Endothelial cell of umbilical vein (primary cell): ENCODE data around the gene AMD1. TPM values are rescaled to one million over a fixed set of nuclear protein-coding genes. Genes with fewer than 3 reads are reported as not detected.

Experiments
- Bru-seq: library from RNA; stranded (reverse); fragments of 400-500 nt; gene quantifications from one replicate; lab custom pipeline; 2021; lab: Mats Ljungman, UMichigan
- BruChase-seq, 2 experiments: library from RNA; stranded (reverse); fragments of 400-500 nt; gene quantifications; one replicate each; lab custom pipeline; 2021; lab: Mats Ljungman, UMichigan
- BruUV-seq: library from RNA; stranded (reverse); fragments of 400-500 nt; replicated peaks from 2 replicates; lab custom pipeline; 2021; lab: Mats Ljungman, UMichigan
- CTCF ChIA-PET: fragments of 300-600, 350-600 bp; sonication (Branson Sonifier 250); formaldehyde crosslinking; loops from one replicate; lab custom pipeline; 2021; ENCODE audit warnings: antibody characterized with exemption, inconsistent platforms; lab: Charles Lee
- POLR2A ChIA-PET: fragments of 300-600, 350-600 bp; sonication (Branson Sonifier 250); formaldehyde crosslinking; loops from one replicate; lab custom pipeline; 2021; ENCODE audit warnings: antibody characterized with exemption, inconsistent platforms; lab: Charles Lee
- DNase-seq: peaks from one replicate; pipeline ENCODE4 v3.0.0-alpha.2; 2011; ENCODE audit warnings: low read depth, low spot score
- FAIRE-seq: peaks from 2 replicates; lab custom pipeline; 2011; peaks lifted over from hg19 to GRCh38; lab: Jason Lieb, UNC
- H2AFZ ChIP-seq: 2 replicates; pipeline ENCODE4 v1.6.0; 2012; ENCODE audit warnings: low read depth, low read length, control low read depth, inconsistent platforms
- H3K27ac ChIP-seq: 2 replicates; pipeline ENCODE4 v1.5.1; 2011; ENCODE audit warnings: low read depth, mild to moderate bottlenecking, control low read depth, low read length, moderate library complexity; ENCODE audit not compliant: insufficient read depth
- H3K27me3 ChIP-seq, 2 experiments: 2 replicates each; pipeline versions ENCODE4 v1.6.0 to v1.6.1; 2011; ENCODE audit warnings: low read length in 2 of 2, mixed read lengths in 1 of 2; ENCODE audit not compliant: control insufficient read depth in 2 of 2, insufficient read depth in 2 of 2
- H3K36me3 ChIP-seq, 2 experiments: 2 replicates in 1 of 2; 3 replicates in 1 of 2; pipeline ENCODE4 v1.5.1; 2011; ENCODE audit warnings: low read length in 2 of 2, mild to moderate bottlenecking in 1 of 2, moderate library complexity in 1 of 2; ENCODE audit not compliant: control insufficient read depth in 2 of 2, insufficient read depth in 2 of 2; ENCODE audit errors: extremely low read depth in 1 of 2
- H3K4me1 ChIP-seq: 3 replicates; pipeline ENCODE4 v1.5.1; 2011; ENCODE audit warnings: mild to moderate bottlenecking, low read length; ENCODE audit not compliant: control insufficient read depth, insufficient read depth; ENCODE audit errors: extremely low read depth
- H3K4me2 ChIP-seq: 2 replicates; pipeline ENCODE4 v1.6.1; 2011; ENCODE audit warnings: low read length, control low read depth, mixed read lengths; ENCODE audit not compliant: insufficient read depth
- H3K4me3 ChIP-seq, 3 experiments: fragments of 200-600 bp in 1 of 3; sonication (generic), shearing (Covaris generic) in 1 of 3; replicated peaks in 1 of 3; 2 replicates each; pipeline ENCODE4 v1.5.1; 2011 to 2016; ENCODE audit warnings: control low read depth in 3 of 3, low read length in 3 of 3, mild to moderate bottlenecking in 2 of 3, inconsistent platforms in 1 of 3, low read depth in 1 of 3, moderate library complexity in 1 of 3; ENCODE audit not compliant: insufficient read depth in 1 of 3
- H3K79me2 ChIP-seq: 2 replicates; pipeline ENCODE4 v1.6.0; 2012; ENCODE audit warnings: low read length, inconsistent platforms; ENCODE audit not compliant: control insufficient read depth, insufficient read depth
- H3K9ac ChIP-seq: replicated peaks from 2 replicates; pipeline ENCODE3; 2011; ENCODE audit warnings: low read length, control low read depth; ENCODE audit not compliant: insufficient read depth; ENCODE audit errors: extremely low read depth
- H3K9me1 ChIP-seq: replicated peaks from 3 replicates; pipeline ENCODE4 v1.6.0; 2011; ENCODE audit warnings: mild to moderate bottlenecking, low read length; ENCODE audit not compliant: control insufficient read depth, insufficient read depth; ENCODE audit errors: extremely low read depth
- H3K9me3 ChIP-seq: replicated peaks from 2 replicates; pipeline ENCODE4 v1.5.1; 2012; ENCODE audit warnings: low read length, inconsistent platforms; ENCODE audit not compliant: control insufficient read depth, insufficient read depth
- H4K20me1 ChIP-seq: replicated peaks from 2 replicates; pipeline ENCODE3; 2011; ENCODE audit warnings: mild to moderate bottlenecking, low read length; ENCODE audit not compliant: control insufficient read depth, insufficient read depth; ENCODE audit errors: extremely low read depth
- EZH2 ChIP-seq: IDR thresholded peaks from 2 replicates; pipeline ENCODE4 v1.6.1; 2012; ENCODE audit warnings: borderline replicate concordance, low read depth, mild to moderate bottlenecking, moderate library complexity, low read length, inconsistent platforms; ENCODE audit not compliant: severe bottlenecking
- FOS ChIP-seq: IDR thresholded peaks from 2 replicates; pipeline ENCODE4 v1.6.1; 2011; ENCODE audit warnings: mild to moderate bottlenecking, low read length, moderate library complexity, borderline replicate concordance; ENCODE audit not compliant: insufficient read depth
- GATA2 ChIP-seq: IDR thresholded peaks from 2 replicates; pipeline ENCODE4 v1.7.0; 2011; ENCODE audit warnings: low read depth, mild to moderate bottlenecking, moderate library complexity, mixed read lengths, low read length; ENCODE audit not compliant: insufficient read length, insufficient read depth
- JUN ChIP-seq: IDR thresholded peaks from 2 replicates; pipeline ENCODE4 v1.6.1; 2011; ENCODE audit warnings: borderline replicate concordance, low read depth; ENCODE audit not compliant: insufficient read length, insufficient read depth
- MYC ChIP-seq: IDR thresholded peaks from one replicate; pipeline ENCODE4 v1.6.1; 2011; ENCODE audit warnings: mild to moderate bottlenecking, low read depth, low read length
- POLR2A ChIP-seq: IDR thresholded peaks from 2 replicates; pipeline ENCODE4 v1.6.1; 2012; ENCODE audit warnings: low read depth, mild to moderate bottlenecking, control low read depth, low read length
- POLR2AphosphoS5 ChIP-seq: IDR thresholded peaks from 2 replicates; pipeline ENCODE4 v1.6.1; 2012; ENCODE audit warnings: low read depth, mild to moderate bottlenecking, control low read depth, low read length, moderate library complexity; ENCODE audit not compliant: insufficient read depth
- dilution Hi-C: fragments of 300-500 bp; cut with MboI; formaldehyde crosslinking; loops from one replicate; pipeline ENCODE4 v1.15.0; 2019; ENCODE audit warnings: low sequenced_read_pairs; ENCODE audit not compliant: extremely low pct_ligation_motif_present
- intact Hi-C: fragments of 100-400 bp; cut with micrococcal nuclease; formaldehyde crosslinking; loops from one replicate; pipeline ENCODE4 v1.10.0; 2022
- long read RNA-seq: library from polyadenylated mRNA; stranded (forward); transcript quantifications from one replicate; pipeline ENCODE4 v2.0.0, GENCODE V29; 2021
- polyA minus RNA-seq, 3 experiments: library from RNA; depleted of rRNA, polyadenylated mRNA; stranded (reverse); fragments of >200 nt; gene quantifications; 1 replicate in 1 of 3; 2 replicates in 2 of 3; pipeline ENCODE4 v1.2.3, GENCODE V29; 2011
- polyA plus RNA-seq, 4 experiments: library from polyadenylated mRNA; depleted of rRNA in 3 of 4; stranded (reverse) in 3 of 4; unstranded in 1 of 4; fragments of >200 nt; gene quantifications; 2 replicates each; pipeline versions ENCODE4 v1.2.1 to v1.2.3, GENCODE V29; 2011 to 2012; ENCODE audit warnings: missing spikeins in 1 of 4
- total RNA-seq: library from RNA; stranded (reverse); gene quantifications from 2 replicates; pipeline ENCODE4 v1.2.3, GENCODE V29; 2021
- TF ChIP-seq, protein P1 (sequence below), 2 donors: IDR thresholded peaks; 1 replicate in 1 of 2; 2 replicates in 1 of 2; pipeline ENCODE4 v1.5.1; 2011; ENCODE audit warnings: low read length in 2 of 2, mild to moderate bottlenecking in 2 of 2, moderate library complexity in 2 of 2, control low read depth in 1 of 2, inconsistent platforms in 1 of 2, low read depth in 1 of 2; ENCODE audit not compliant: insufficient read depth in 1 of 2; ENCODE audit errors: extremely low read depth in 1 of 2
- TF ChIP-seq, protein P2 (sequence below): IDR thresholded peaks from 2 replicates; pipeline ENCODE4 v1.6.1; 2011; ENCODE audit not compliant: insufficient read depth, insufficient read length

The AMD1 gene
- total RNA-seq (44.2 and 48.2 TPM in 2 replicates), polyA plus RNA-seq (10.7 and 13.1 TPM in 2 replicates), polyA minus RNA-seq (22.0 and 26.9 TPM in 2 replicates), Bru-seq, nascent RNA (percentile 97 among the genes with signal in this experiment), BruChase-seq, experiment 1, labeled RNA remaining after a 6-hour chase (percentile 93 among the genes with signal in this experiment), BruChase-seq, experiment 2, labeled RNA remaining after a 2-hour chase (percentile 97 among the genes with signal in this experiment)
- 17.4 and 18.9 TPM in 2 replicates for polyA plus RNA-seq (2011; cell fraction: cytosol; rRNA removed)
- 11.1 and 20.7 TPM in 2 replicates for polyA plus RNA-seq (2011; cell fraction: nucleus; rRNA removed)
- 27.1 and 43.1 TPM in 2 replicates for polyA plus RNA-seq (2012)
- 72.6 TPM for polyA minus RNA-seq (2011; cell fraction: cytosol; rRNA and poly(A)+ RNA removed)
- 16.7 and 26.7 TPM in 2 replicates for polyA minus RNA-seq (2011; cell fraction: nucleus; rRNA and poly(A)+ RNA removed)
- long read RNA-seq, transcript AMD1-204 (9 exons, 3,438 nt), result major isoform, 115 of 138 reads
- long read RNA-seq, transcript AMD1-202 (8 exons, 1,605 nt), result minor isoform, 5 of 138 reads
- long read RNA-seq, partial matches to known transcripts, result 2 of 138 reads
- long read RNA-seq, other reads (novel, unspliced or antisense), result 14 of 138 reads

DNA sequence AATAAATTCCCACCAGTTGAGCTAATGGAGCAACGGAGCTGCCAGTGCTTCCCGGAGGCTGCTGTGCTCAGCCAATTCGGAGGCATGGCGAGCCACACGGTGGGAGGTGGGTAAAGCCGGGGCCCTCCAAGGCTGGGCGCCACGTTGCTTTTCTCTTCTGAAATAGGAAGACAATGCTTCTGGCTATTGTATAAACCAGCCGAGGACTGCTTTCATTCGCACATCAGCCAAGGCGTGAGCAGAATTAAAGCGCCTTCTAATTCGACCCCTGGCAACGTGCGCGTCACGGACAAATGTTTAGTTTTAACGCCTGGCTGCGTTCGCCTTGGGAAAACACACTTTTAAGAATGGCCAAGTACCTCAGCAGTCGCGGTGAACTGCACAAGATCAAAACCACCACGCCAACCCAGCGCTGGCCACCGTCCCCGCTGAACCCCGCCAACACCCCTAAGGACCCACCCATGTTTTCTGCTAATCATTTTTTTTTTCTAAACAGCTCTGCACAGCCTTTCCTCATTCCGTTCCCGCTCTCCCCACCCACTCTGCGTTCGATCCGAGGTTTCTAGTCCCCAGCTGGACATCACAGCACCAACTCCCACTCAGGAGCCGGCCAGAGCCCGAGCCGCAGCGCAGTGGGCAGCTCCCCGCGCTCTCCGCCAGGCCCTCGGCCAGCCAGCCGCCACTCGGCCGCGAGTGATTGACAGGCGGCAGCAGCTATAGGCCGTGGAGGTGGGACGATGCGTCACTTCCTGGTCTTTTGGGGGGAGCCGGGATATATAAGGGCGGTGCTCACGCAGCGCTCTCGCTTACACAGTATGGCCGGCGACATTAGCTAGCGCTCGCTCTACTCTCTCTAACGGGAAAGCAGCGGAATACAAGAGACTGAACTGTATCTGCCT lies at the start of gene AMD1:
Gene AMD1, plus strand, starts transcription at position 805 of the 899 bp plus-strand sequence. CDS start 321 bp downstream, outside the sequence.
- dilution Hi-C loops (no loop called here), intact Hi-C loops (loop anchor here (1.0 kb wide), 4 partner anchors 84 to 346 kb away; partner anchors contain the start of genes GTF3C6 and RPF2)
- Histone ChIP-seq H3K36me3 (no peaks in the 10 kb centered on the region), H3K9me1 (no peaks in the 10 kb centered on the region), H4K20me1 (peaks cover 15% of the 10 kb centered on the region), H2AFZ (peak within 1 kb of the TSS; percentile 93), H3K9me3 (no peaks in the 10 kb centered on the region), H3K4me1 (peaks cover 34% of the 10 kb centered on the region), H3K4me3 (peak within 1 kb of the TSS; percentile 85 to 92 (median 90)), H3K27me3 (peaks cover 0 to 2% of the 10 kb centered on the region in 2 experiments), H3K4me2 (peak within 1 kb of the TSS; percentile 77), H3K9ac (peak within 1 kb of the TSS; percentile 76), H3K79me2 (peaks cover 46% of the 10 kb centered on the region), H3K27ac (peak within 1 kb of the TSS; percentile 60)
- CTCF ChIA-PET, result interaction anchor here (0.8 to 3.3 kb wide), 12 partner anchors 8 to 346 kb away, joined by 3 to 23 read pairs (median 4); partner anchors contain the start of genes CDK19, GTF3C6 and RPF2
- BruUV-seq, result no TSS peak
- FAIRE-seq (peak; percentile 84), DNase-seq (peak; percentile 97)
- POLR2A ChIA-PET, result interaction anchor here (0.6 to 2.2 kb wide), 38 partner anchors 9 to 1392 kb away, joined by 3 to 133 read pairs (median 4); partner anchors contain the start of genes CDC40, CDK19, GTF3C6 and RPF2
- TF ChIP-seq MYC (no peak), POLR2AphosphoS5 (peak; percentile 99), JUN (no peak), FOS (peak; percentile 18), EZH2 (no peak), POLR2A (peak; percentile 100), GATA2 (no peak)
- TF ChIP-seq, protein P1, sequence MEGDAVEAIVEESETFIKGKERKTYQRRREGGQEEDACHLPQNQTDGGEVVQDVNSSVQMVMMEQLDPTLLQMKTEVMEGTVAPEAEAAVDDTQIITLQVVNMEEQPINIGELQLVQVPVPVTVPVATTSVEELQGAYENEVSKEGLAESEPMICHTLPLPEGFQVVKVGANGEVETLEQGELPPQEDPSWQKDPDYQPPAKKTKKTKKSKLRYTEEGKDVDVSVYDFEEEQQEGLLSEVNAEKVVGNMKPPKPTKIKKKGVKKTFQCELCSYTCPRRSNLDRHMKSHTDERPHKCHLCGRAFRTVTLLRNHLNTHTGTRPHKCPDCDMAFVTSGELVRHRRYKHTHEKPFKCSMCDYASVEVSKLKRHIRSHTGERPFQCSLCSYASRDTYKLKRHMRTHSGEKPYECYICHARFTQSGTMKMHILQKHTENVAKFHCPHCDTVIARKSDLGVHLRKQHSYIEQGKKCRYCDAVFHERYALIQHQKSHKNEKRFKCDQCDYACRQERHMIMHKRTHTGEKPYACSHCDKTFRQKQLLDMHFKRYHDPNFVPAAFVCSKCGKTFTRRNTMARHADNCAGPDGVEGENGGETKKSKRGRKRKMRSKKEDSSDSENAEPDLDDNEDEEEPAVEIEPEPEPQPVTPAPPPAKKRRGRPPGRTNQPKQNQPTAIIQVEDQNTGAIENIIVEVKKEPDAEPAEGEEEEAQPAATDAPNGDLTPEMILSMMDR (IDR thresholded peaks at IDR 0.05; ENCODE audit: extremely low read depth in 1 of 2, insufficient read depth in 1 of 2, low read depth in 1 of 2, low read length in 2 of 2), result no peak
- TF ChIP-seq, protein P2, sequence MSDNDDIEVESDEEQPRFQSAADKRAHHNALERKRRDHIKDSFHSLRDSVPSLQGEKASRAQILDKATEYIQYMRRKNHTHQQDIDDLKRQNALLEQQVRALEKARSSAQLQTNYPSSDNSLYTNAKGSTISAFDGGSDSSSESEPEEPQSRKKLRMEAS, result no peak
